ENCODE results near the gene FDX2. TPM values are rescaled to one million over a fixed set of nuclear protein-coding genes. Genes with fewer than 3 reads are reported as not detected.
"Not testable (repeated sequence)": the region's sequence is repeated elsewhere in the genome, so short reads cannot be mapped to it uniquely, and the experiment has no call there.

The FDX2 gene
- total and polyA plus RNA-seq, 9 donors, result 2.5 to 23.6 (median 13.2) TPM

GRCh38 chr19:10339977-10340376, 24.2 kb upstream of the FDX2 start:
- WGBS, 3 donors, result 91 to 93% (median 91%) methylated on average over 5 of the region's 5 CpGs
- Histone ChIP-seq H3K27me3 (no peaks in the 10 kb centered on the region), H3K4me1 (ENCODE audit: insufficient read depth) (peaks cover 2% of the 10 kb centered on the region), H3K9me3 (no peaks in the 10 kb centered on the region), H3K27ac (no peak overlapping the region), H3K4me3 (no peak overlapping the region), H3K36me3 (no peaks in the 10 kb centered on the region)
- DNase-seq, result no peak
- intact Hi-C loops (cut with DNase I), result no loop called here
- TF ChIP-seq POLR2A (IDR thresholded peaks at IDR 0.05), result no peak
- TF ChIP-seq EP300 (IDR thresholded peaks at IDR 0.05), result no peak
- TF ChIP-seq, protein P1, sequence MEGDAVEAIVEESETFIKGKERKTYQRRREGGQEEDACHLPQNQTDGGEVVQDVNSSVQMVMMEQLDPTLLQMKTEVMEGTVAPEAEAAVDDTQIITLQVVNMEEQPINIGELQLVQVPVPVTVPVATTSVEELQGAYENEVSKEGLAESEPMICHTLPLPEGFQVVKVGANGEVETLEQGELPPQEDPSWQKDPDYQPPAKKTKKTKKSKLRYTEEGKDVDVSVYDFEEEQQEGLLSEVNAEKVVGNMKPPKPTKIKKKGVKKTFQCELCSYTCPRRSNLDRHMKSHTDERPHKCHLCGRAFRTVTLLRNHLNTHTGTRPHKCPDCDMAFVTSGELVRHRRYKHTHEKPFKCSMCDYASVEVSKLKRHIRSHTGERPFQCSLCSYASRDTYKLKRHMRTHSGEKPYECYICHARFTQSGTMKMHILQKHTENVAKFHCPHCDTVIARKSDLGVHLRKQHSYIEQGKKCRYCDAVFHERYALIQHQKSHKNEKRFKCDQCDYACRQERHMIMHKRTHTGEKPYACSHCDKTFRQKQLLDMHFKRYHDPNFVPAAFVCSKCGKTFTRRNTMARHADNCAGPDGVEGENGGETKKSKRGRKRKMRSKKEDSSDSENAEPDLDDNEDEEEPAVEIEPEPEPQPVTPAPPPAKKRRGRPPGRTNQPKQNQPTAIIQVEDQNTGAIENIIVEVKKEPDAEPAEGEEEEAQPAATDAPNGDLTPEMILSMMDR (IDR thresholded peaks at IDR 0.05), result no peak

DNA sequence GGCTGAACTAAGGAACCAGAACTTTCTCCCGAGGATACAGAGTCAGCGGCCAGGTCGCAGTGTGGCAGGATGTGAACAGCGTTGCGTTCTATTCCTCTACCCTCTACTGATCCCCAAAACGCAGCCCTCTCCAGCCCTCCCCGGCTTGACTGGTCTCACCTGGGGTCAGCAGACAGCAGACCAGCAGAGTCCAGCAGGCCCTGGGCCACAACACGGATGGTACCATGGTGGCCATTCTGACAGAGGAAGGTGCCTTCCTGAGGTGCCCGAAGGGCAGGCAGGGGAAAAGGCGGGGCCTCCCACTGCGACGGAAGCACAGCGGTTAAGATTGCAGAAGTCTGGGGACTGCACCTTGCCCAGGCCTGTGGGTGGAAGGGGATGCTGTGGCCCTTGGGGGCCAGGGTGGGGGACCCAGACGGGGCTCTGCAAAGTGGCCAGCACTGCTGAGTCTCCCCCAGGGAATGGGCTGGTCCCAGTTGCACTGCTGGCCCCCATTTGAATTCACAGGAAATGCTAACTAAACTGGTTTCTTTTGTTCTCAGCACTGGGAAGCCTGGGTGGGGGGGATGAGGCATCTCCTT, 23.7 kb upstream of the FDX2 start, which contains the start of gene ICAM3:
Gene ICAM3 (minus strand): TSS at position 245 of the 581 bp plus-strand sequence. CDS start 10 bp downstream, at position 235.
- no peaks in the 10 kb centered on the region for H3K36me3 ChIP-seq
- H3K27me3 ChIP-seq, result no peaks in the 10 kb centered on the region
- WGBS, 3 donors, result 63 to 76% (median 64%) methylated on average over 14 of the region's 14 CpGs
- intact Hi-C loops (cut with DNase I), result no loop called here
- H3K9me3 ChIP-seq, result no peaks in the 10 kb centered on the region
- H3K4me3 ChIP-seq, result no peak within 1 kb of the TSS
- TF ChIP-seq, protein P1 (IDR thresholded peaks at IDR 0.05), result no peak
- no peak within 1 kb of the TSS for H3K27ac ChIP-seq
- peaks cover 4% of the 10 kb centered on the region for H3K4me1 ChIP-seq (ENCODE audit: insufficient read depth)
- no peak for DNase-seq

DNA sequence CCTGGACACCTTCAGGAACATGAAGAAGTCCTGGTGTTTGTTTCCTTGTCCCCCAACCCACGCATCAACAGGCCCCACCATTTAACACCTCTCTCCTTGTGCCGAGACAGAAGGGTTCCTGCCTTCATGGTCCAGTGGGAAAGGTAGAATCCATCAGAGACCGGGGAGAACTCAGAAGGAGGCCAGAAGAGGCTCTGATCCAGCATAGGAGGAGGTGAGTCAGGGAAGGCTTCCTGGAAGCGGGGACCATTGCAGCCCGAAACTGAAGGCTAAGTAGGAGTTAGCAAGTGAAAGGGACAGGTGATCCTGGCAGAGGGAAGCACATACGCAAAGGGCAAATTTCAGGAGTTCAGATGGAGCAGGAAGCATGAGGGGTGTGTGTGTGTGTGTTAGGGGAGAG, 23.1 kb upstream of the FDX2 start:
- no peak for TF ChIP-seq POLR2A (IDR thresholded peaks at IDR 0.05)
- TF ChIP-seq, protein P1 (IDR thresholded peaks at IDR 0.05), result no peak
- TF ChIP-seq EP300 (IDR thresholded peaks at IDR 0.05), result no peak
- Histone ChIP-seq H3K4me3 (no peak overlapping the region), H3K27me3 (no peaks in the 10 kb centered on the region), H3K27ac (no peak overlapping the region), H3K4me1 (ENCODE audit: insufficient read depth) (peaks cover 7% of the 10 kb centered on the region), H3K9me3 (no peaks in the 10 kb centered on the region), H3K36me3 (no peaks in the 10 kb centered on the region)
- 81 to 82% (median 81%) methylated on average over 6 of the region's 6 CpGs for WGBS, 3 donors
- DNase-seq, result no peak
- intact Hi-C loops (cut with DNase I), result no loop called here

DNA sequence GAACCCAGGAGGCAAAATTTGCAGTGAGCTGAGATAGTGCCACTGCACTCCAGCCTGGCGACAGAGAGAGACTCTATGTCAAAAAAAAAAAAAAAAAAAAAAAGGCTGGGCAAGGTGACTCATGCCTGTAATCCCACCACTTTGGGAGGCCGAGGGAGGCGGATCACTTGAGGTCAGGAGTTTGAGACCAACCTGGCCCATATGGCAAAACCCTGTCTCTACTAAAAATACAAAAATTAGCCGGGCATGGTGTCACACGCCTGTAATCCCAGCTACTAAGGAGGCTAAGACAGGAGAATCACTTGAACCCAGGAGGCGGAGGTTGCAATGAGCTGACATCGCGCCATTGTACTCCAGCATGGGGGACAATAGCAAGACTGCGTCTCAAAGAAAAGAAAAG, 20.9 kb upstream of the FDX2 start:
- H3K27ac ChIP-seq; H3K36me3 ChIP-seq; DNase-seq; H3K27me3 ChIP-seq; intact Hi-C loops (cut with DNase I); H3K4me3 ChIP-seq; H3K9me3 ChIP-seq: not testable (repeated sequence)
- WGBS, 3 donors, result 91 to 95% (median 95%) methylated on average over 9 of the region's 9 CpGs
- H3K4me1 ChIP-seq (ENCODE audit: insufficient read depth), result peaks cover 12% of the 10 kb centered on the region

DNA sequence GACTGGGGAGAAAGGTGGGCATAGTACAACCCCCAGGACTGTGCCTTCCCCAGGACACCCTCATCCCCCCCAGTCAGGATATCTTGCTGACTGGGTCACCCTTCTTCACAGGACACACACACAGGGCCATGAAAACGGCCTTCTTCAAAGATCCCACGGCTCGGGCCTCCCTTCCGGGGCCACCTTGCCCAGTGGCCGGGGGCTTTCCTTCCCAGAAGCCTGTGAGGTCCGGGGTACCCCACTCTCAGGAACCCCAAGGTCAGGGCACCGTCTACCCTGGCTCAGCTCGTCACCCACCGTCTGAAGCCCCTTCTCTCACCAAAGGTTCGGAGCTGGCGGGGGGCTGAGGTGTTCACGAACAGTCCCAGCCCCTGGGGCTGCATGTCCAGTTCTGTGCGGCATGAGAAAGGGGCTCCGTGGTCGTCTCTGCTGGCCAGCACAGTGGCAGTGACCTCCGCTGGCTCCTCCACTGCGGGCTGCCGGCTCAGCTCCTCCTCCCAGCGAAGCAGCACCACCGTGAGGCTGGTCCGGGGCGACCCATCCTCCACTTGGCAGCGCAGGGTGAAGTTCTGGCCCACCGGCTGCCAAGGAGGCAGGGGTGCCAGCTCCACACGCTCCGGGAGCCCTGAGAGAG, 19.7 kb upstream of the FDX2 start:
- intact Hi-C loops (cut with DNase I), result no loop called here
- peak in 3 of 5 donors; percentile 21 to 51 (median 44) for DNase-seq
- Histone ChIP-seq H3K4me3 (no peak overlapping the region), H3K4me1 (ENCODE audit: insufficient read depth) (peaks cover 12% of the 10 kb centered on the region), H3K27ac (peak overlapping the region in 1 of 2 donors; percentile 14), H3K36me3 (no peaks in the 10 kb centered on the region), H3K9me3 (no peaks in the 10 kb centered on the region), H3K27me3 (no peaks in the 10 kb centered on the region)
- 44 to 55% (median 51%) methylated on average over 25 to 26 of the region's 26 CpGs for WGBS, 3 donors
- TF ChIP-seq EP300 (IDR thresholded peaks at IDR 0.05), result no peak
- TF ChIP-seq POLR2A (IDR thresholded peaks at IDR 0.05), result no peak
- TF ChIP-seq, protein P1 (IDR thresholded peaks at IDR 0.05), result no peak

Data from ovary (tissue), 9 donors.